ENCODE results near the gene DOK1. TPM values are rescaled to one million over a fixed set of nuclear protein-coding genes. Genes with fewer than 3 reads are reported as not detected.

DOK1 gene
- total and polyA plus RNA-seq, 8 donors: 8.7 to 35.2 (median 10.5) TPM

DNA sequence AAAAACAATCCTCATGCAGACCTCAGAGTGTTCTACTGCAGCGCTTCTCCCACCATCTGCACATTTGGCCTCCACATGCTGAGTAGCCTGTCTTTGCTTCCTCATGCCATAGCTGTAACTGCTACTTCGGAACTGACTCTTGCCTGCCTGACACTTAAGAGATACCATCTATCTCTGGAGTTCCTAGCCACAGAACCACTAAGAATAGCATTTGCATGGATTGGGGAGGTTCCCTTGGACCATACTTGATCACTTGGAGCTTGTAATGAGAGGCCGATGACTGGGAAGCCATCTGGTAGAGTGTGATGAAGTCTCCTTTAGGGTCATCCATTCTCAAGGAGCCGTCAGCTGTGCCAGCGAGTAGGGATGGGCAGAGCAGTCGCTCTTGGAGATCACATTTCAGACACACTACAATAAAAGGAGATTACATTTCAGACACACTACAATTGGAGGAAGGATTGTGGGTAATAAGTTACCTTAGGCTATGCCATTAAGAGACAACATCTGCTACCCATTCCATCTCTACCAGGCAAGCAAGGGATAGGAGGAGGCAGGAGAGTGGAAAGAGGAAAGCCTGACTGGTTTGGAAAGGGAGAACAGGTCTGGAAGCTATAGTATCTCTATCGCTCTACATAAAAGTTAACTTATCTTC, 21.8 kb downstream of the DOK1 start:
- intact Hi-C loops (cut with DNase I): no loop called here
- DNase-seq: no peak
- TF ChIP-seq, protein P1, sequence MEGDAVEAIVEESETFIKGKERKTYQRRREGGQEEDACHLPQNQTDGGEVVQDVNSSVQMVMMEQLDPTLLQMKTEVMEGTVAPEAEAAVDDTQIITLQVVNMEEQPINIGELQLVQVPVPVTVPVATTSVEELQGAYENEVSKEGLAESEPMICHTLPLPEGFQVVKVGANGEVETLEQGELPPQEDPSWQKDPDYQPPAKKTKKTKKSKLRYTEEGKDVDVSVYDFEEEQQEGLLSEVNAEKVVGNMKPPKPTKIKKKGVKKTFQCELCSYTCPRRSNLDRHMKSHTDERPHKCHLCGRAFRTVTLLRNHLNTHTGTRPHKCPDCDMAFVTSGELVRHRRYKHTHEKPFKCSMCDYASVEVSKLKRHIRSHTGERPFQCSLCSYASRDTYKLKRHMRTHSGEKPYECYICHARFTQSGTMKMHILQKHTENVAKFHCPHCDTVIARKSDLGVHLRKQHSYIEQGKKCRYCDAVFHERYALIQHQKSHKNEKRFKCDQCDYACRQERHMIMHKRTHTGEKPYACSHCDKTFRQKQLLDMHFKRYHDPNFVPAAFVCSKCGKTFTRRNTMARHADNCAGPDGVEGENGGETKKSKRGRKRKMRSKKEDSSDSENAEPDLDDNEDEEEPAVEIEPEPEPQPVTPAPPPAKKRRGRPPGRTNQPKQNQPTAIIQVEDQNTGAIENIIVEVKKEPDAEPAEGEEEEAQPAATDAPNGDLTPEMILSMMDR (IDR thresholded peaks at IDR 0.05): no peak
- ATAC-seq: peak; percentile 8
- Histone ChIP-seq H3K27me3 (no peaks in the 10 kb centered on the region), H3K9me3 (no peaks in the 10 kb centered on the region), H3K36me3 (no peaks in the 10 kb centered on the region), H3K4me3 (no peak overlapping the region), H3K27ac (peak overlapping the region; percentile 50 to 89), H3K4me1 (peaks cover 6 to 50% of the 10 kb centered on the region in 2 donors)

DNA sequence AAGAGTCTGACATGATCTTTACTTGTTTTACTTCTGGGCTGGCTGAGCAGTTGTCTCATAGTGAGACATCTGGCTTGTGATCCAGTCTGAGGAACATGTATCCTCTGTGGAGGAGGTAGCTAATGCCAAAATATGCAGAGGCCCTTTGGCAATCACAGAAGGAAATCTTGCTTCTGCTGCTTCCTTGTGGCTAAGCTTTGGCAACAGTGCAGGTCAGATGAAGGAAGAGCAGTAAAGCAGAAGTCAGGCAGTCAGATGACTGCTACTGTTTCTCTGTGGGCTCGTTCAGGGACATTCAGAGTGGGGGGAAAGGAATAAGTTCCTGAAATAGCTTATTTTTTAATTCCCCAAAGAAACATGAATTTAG, 22.3 kb downstream of the DOK1 start:
- intact Hi-C loops (cut with DNase I): no loop called here
- Histone ChIP-seq H3K4me3 (no peak overlapping the region), H3K9me3 (no peaks in the 10 kb centered on the region), H3K27ac (peak overlapping the region; percentile 50 to 89), H3K27me3 (no peaks in the 10 kb centered on the region), H3K36me3 (no peaks in the 10 kb centered on the region), H3K4me1 (peaks cover 6 to 50% of the 10 kb centered on the region in 2 donors)
- peak in 1 of 4 donors; percentile 51 for DNase-seq
- ATAC-seq: peak; percentile 79
- TF ChIP-seq, protein P1 (IDR thresholded peaks at IDR 0.05): no peak

DNA sequence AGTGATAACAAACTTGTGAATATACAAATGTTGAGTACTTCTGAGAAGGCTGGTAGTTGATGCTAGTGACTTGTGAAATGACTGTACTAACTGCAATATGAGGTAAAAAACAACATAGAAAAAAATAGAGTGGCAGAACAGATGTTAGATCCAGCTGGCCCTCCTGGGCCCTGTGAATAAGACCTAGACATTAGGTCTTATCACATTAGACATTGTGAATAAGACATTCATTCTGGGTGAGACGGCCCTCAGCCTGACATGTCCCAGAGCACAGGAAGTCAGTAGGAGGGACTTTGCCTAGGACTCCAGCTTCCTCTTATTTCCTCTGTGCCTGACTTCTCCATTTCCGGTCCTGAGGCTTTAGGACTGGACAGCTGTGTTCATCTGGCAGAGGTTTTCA, 22.9 kb downstream of the DOK1 start:
- no peaks in the 10 kb centered on the region for H3K36me3 ChIP-seq
- ATAC-seq (peak; percentile 68), DNase-seq (peak in 1 of 4 donors; percentile 3)
- H3K27ac ChIP-seq: peak overlapping the region; percentile 50 to 89
- no peaks in the 10 kb centered on the region for H3K27me3 ChIP-seq
- TF ChIP-seq, protein P1 (IDR thresholded peaks at IDR 0.05): no peak
- H3K4me3 ChIP-seq: no peak overlapping the region
- intact Hi-C loops (cut with DNase I): no loop called here
- no peaks in the 10 kb centered on the region for H3K9me3 ChIP-seq
- H3K4me1 ChIP-seq: peaks cover 6 to 50% of the 10 kb centered on the region in 2 donors

DNA sequence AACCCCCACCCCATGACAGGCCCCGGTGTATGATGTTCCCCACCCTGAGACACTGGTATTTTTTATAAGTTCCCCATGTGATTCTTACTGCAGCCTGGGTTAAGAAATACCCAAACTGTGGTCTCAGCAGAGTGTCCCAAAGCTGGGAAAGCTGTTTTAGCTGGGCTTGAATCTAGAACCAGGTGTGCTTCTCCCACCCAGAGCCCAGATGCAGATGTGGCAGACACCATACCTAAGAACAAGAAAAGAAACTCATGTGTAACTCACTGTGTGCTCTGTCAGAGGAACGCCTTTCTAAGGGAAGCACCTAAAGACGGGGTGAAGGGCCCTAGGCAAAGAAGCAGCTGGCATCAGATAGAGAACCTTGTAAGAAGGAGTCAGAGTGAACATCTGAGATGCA, 23.9 kb downstream of the DOK1 start:
- Histone ChIP-seq H3K9me3 (no peaks in the 10 kb centered on the region), H3K27ac (peak overlapping the region in 1 of 2 donors; percentile 89), H3K4me1 (peaks cover 6 to 46% of the 10 kb centered on the region in 2 donors), H3K27me3 (no peaks in the 10 kb centered on the region), H3K4me3 (no peak overlapping the region), H3K36me3 (no peaks in the 10 kb centered on the region)
- TF ChIP-seq, protein P1 (IDR thresholded peaks at IDR 0.05): no peak
- DNase-seq (no peak), ATAC-seq (no peak)
- intact Hi-C loops (cut with DNase I): no loop called here

DNA sequence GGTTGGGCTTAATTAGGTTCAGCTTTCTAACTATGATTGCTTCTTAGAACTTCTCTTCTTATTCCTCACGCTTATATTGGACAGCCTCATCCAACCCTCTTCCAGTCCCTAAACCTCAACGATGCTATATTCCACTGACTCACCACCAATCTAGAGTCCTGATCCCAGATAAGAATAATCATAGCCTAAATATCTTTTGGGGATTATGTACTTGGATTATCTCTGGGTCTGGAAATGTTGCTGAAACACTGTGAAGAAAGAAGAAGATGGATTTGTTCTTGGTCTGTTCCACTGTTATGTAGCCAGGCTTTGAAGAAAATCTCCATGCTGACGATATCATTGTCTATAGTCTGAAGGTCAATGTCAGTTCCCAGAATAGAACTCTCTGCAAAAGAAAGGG, 26.9 kb downstream of the DOK1 start:
- H3K4me3 ChIP-seq: no peak overlapping the region
- TF ChIP-seq, protein P1 (IDR thresholded peaks at IDR 0.05): no peak
- DNase-seq: no peak
- H3K36me3 ChIP-seq: no peaks in the 10 kb centered on the region
- intact Hi-C loops (cut with DNase I): no loop called here
- H3K4me1 ChIP-seq: peaks cover 6 to 43% of the 10 kb centered on the region in 2 donors
- H3K9me3 ChIP-seq: no peaks in the 10 kb centered on the region
- H3K27ac ChIP-seq: no peak overlapping the region
- no peak for ATAC-seq
- H3K27me3 ChIP-seq: no peaks in the 10 kb centered on the region

Measured in left lung (tissue), 10 donors.